ENCODE data around the gene ALPL. TPM values are rescaled to one million over a fixed set of nuclear protein-coding genes. Genes with fewer than 3 reads are reported as not detected.

The ALPL gene
- total and polyA plus RNA-seq, 9 of the 15 experiments (the other 6 are each of a cell fraction or from before 2014, with no cell fraction given), result 0.04 to 0.38 (median 0.18) TPM; not detected in 4

- TF ChIP-seq, protein P1, sequence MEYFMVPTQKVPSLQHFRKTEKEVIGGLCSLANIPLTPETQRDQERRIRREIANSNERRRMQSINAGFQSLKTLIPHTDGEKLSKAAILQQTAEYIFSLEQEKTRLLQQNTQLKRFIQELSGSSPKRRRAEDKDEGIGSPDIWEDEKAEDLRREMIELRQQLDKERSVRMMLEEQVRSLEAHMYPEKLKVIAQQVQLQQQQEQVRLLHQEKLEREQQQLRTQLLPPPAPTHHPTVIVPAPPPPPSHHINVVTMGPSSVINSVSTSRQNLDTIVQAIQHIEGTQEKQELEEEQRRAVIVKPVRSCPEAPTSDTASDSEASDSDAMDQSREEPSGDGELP (CRISPR knock-in tag; IDR thresholded peaks at IDR 0.05; ENCODE audit: borderline replicate concordance), result no peak
- TF ChIP-seq BCOR (IDR thresholded peaks at IDR 0.05) (0 out of 2 replicates have a peak, but pooled peaks have one; percentile 25), ZNF316 (IDR thresholded peaks at IDR 0.05) (peak; percentile 47), ELK1 (CRISPR knock-in tag; IDR thresholded peaks at IDR 0.05) (no peak)
- TF ChIP-seq, protein P2, sequence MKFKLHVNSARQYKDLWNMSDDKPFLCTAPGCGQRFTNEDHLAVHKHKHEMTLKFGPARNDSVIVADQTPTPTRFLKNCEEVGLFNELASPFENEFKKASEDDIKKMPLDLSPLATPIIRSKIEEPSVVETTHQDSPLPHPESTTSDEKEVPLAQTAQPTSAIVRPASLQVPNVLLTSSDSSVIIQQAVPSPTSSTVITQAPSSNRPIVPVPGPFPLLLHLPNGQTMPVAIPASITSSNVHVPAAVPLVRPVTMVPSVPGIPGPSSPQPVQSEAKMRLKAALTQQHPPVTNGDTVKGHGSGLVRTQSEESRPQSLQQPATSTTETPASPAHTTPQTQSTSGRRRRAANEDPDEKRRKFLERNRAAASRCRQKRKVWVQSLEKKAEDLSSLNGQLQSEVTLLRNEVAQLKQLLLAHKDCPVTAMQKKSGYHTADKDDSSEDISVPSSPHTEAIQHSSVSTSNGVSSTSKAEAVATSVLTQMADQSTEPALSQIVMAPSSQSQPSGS (CRISPR knock-in tag; IDR thresholded peaks at IDR 0.05), result no peak
Observed at GRCh38 chr1:21511579-21512522, 2.6 kb downstream of the ALPL start (continued).
